Left ventricle myocardium inferior (tissue), 1 donor: ENCODE results near the gene GJA10. TPM values are rescaled to one million over a fixed set of nuclear protein-coding genes. Genes with fewer than 3 reads are reported as not detected.
"Not testable (repeated sequence)": the region's sequence is repeated elsewhere in the genome, so short reads cannot be mapped to it uniquely, and the experiment has no call there.

ENCODE experiments used
- DNase-seq: peaks from one replicate; pipeline ENCODE4 v3.0.0-alpha.2; 2020
- H3K27ac ChIP-seq: fragments of 200-600 bp; replicated peaks from 2 replicates; pipeline ENCODE4 v1.8.0; 2021
- H3K27me3 ChIP-seq: fragments of 200-600 bp; 2 replicates; pipeline ENCODE4 v1.8.0; 2021; ENCODE audit warnings: low read depth
- H3K36me3 ChIP-seq: fragments of 200-600 bp; 2 replicates; pipeline ENCODE4 v1.8.0; 2021
- H3K4me1 ChIP-seq: fragments of 200-600 bp; 2 replicates; pipeline ENCODE4 v1.8.0; 2021
- H3K4me3 ChIP-seq: fragments of 200-600 bp; 2 replicates; pipeline ENCODE4 v1.8.0; 2021; ENCODE audit warnings: mild to moderate bottlenecking, moderate library complexity
- H3K9me3 ChIP-seq: fragments of 200-600 bp; replicated peaks from 2 replicates; pipeline ENCODE4 v1.8.0; 2021
- CTCF ChIP-seq: fragments of 200-600 bp; IDR thresholded peaks from 2 replicates; pipeline ENCODE4 v1.8.0; 2021; ENCODE audit warnings: antibody characterized with exemption, mild to moderate bottlenecking, borderline replicate concordance
- intact Hi-C: fragments of 100-400 bp; cut with micrococcal nuclease; formaldehyde crosslinking; loops from one replicate; pipeline ENCODE4 v1.11.0; 2022
- long read RNA-seq: library from polyadenylated mRNA; unstranded; transcript quantifications from one replicate; pipeline ENCODE4 v2.0.0, GENCODE V29; 2021
- total RNA-seq: library from RNA; stranded (reverse); fragmentation: NEBNext Ultra II Directional; extraction: Animal tissue kit (Norgen Biotek cat#: 25700); gene quantifications from one replicate; pipeline ENCODE4 v1.2.1, GENCODE V29; 2021
- donor health status: DM: no; HTN: yes; CAD: no; lungs with severe emphysema.

Gene GJA10
- not detected for total RNA-seq
- long read RNA-seq, result 0 reads

- Histone ChIP-seq H3K27me3 (peaks cover 59% of the 10 kb centered on the region), H3K9me3 (no peaks in the 10 kb centered on the region), H3K27ac (no peak within 1 kb of the TSS), H3K4me1 (no peaks in the 10 kb centered on the region), H3K36me3 (no peaks in the 10 kb centered on the region), H3K4me3 (no peak within 1 kb of the TSS)
- intact Hi-C loops, result no loop called here
- TF ChIP-seq CTCF, result no peak
- DNase-seq, result no peak
Observed at GRCh38 chr6:89894169-89894568, at the start of gene GJA10. GJA10 (plus strand) TSS chr6:89894469; CDS start chr6:89894469, 0 bp downstream.

GRCh38 chr6:89847513-89847912 lies 46.8 kb upstream of the GJA10 start:
- Histone ChIP-seq H3K36me3 (peaks cover 34% of the 10 kb centered on the region), H3K4me1 (peaks cover 19% of the 10 kb centered on the region)
- H3K27me3 ChIP-seq, H3K4me3 ChIP-seq, intact Hi-C loops, H3K27ac ChIP-seq, H3K9me3 ChIP-seq, DNase-seq: not testable (repeated sequence)

GRCh38 chr6:89853068-89853467 lies 41.2 kb upstream of the GJA10 start:
- H3K27me3 ChIP-seq, result no peaks in the 10 kb centered on the region
- DNase-seq, result no peak
- no peak overlapping the region for H3K27ac ChIP-seq
- intact Hi-C loops, result no loop called here
- no peaks in the 10 kb centered on the region for H3K9me3 ChIP-seq
- H3K4me3 ChIP-seq, result no peak overlapping the region
- H3K4me1 ChIP-seq, result no peaks in the 10 kb centered on the region
- no peak for TF ChIP-seq CTCF
- H3K36me3 ChIP-seq, result peaks cover 64% of the 10 kb centered on the region

GRCh38 chr6:89858041-89858440 lies 36.2 kb upstream of the GJA10 start:
- Histone ChIP-seq H3K4me1 (no peaks in the 10 kb centered on the region), H3K4me3 (no peak overlapping the region), H3K27ac (no peak overlapping the region), H3K27me3 (no peaks in the 10 kb centered on the region), H3K36me3 (peaks cover 100% of the 10 kb centered on the region), H3K9me3 (no peaks in the 10 kb centered on the region)
- TF ChIP-seq CTCF, result no peak
- no peak for DNase-seq
- intact Hi-C loops, result no loop called here

GRCh38 chr6:89859744-89860143 lies 34.5 kb upstream of the GJA10 start:
- DNase-seq, result no peak
- TF ChIP-seq CTCF, result no peak
- Histone ChIP-seq H3K27me3 (no peaks in the 10 kb centered on the region), H3K9me3 (no peaks in the 10 kb centered on the region), H3K36me3 (peaks cover 100% of the 10 kb centered on the region), H3K27ac (no peak overlapping the region), H3K4me1 (no peaks in the 10 kb centered on the region), H3K4me3 (no peak overlapping the region)
- intact Hi-C loops, result no loop called here

GRCh38 chr6:89862273-89862672 lies 32.0 kb upstream of the GJA10 start:
- Histone ChIP-seq H3K27me3 (no peaks in the 10 kb centered on the region), H3K9me3 (no peaks in the 10 kb centered on the region), H3K27ac (no peak overlapping the region), H3K36me3 (peaks cover 100% of the 10 kb centered on the region), H3K4me1 (no peaks in the 10 kb centered on the region), H3K4me3 (no peak overlapping the region)
- DNase-seq, result no peak
- TF ChIP-seq CTCF, result no peak
- intact Hi-C loops, result no loop called here
